IPS DF 6.9 (cell line): ENCODE data around the gene SUPT5H.

ENCODE experiments used
- DNase-seq: peaks from one replicate; pipeline ENCODE4 v3.0.0-alpha.2; 2013; ENCODE audit warnings: low read depth, low spot score
- H3K27ac ChIP-seq: one replicate; pipeline ENCODE4 v1.5.1; 2013; ENCODE audit warnings: low read length, control low read depth
- H3K27me3 ChIP-seq: 2 replicates; pipeline ENCODE4 v1.6.1; 2013; ENCODE audit warnings: mild to moderate bottlenecking, low read length; ENCODE audit not compliant: control insufficient read depth, insufficient read depth
- H3K36me3 ChIP-seq: 2 replicates; pipeline ENCODE4 v1.6.1; 2013; ENCODE audit warnings: low read length; ENCODE audit not compliant: control insufficient read depth, insufficient read depth
- H3K4me1 ChIP-seq: 2 replicates; pipeline ENCODE4 v1.6.1; 2013; ENCODE audit warnings: low read length; ENCODE audit not compliant: control insufficient read depth, insufficient read depth
- H3K4me3 ChIP-seq: 2 replicates; pipeline ENCODE4 v1.5.1; 2013; ENCODE audit warnings: mild to moderate bottlenecking, low read length
- H3K9me3 ChIP-seq: 2 replicates; pipeline ENCODE4 v1.6.1; 2013; ENCODE audit warnings: low read length, inconsistent platforms; ENCODE audit not compliant: control insufficient read depth, insufficient read depth
- WGBS: extraction: QIAGEN DNeasy Blood & Tissue Kit; methylation state at CpG from one replicate; pipeline ENCODE4 v1.1.7; 2013; ENCODE audit warnings: mixed read lengths, missing lambda C conversion rate; ENCODE audit not compliant: insufficient read length, insufficient coverage; 5-methylcytosine and 5-hydroxymethylcytosine counted together

The SUPT5H gene

DNA sequence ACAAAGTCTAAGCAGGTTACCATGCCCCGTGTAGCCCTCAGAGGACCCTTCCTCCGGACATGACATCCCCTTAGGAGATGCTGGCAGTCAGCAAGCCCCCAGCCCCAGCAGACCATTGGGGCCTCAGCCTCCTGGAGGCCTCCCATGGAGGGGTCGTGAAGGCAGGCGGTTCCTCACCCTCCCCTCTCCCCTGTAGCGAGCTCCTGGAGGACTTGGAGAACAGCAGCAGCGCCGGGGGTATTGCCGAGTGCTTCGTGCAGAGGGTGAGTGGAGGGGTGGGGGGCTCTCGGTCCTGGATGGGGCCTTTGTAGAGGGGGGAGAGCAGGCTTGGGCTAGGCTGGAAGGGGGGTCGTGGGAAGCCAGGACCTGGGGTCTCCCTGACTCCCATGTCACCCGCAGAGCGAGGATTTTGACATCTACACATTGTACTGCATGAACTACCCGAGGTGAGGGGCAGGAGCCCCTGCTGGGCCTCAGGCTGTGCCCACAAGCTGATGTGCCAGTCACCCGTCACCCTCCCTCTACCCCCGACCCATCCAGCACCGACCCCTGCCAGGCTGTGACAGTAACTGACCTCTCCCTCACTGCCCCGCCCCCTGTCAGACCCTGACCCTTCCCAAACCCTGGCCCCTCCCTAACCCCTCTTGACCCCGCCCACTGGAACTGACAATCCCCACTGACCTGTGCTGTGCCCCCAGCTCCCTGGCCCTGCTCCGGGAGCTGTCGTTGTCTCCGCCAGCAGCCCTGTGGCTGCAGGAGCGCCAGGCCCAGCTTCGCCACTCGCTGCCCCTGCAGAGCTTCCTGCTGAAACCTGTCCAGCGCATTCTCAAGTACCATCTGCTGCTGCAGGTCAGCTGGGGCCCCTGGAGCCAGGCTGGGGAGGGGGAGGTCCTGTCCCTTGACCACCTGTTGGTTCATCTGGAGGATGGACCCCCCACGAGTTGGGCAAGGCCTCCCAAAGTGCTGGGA lies 28.9 kb upstream of the SUPT5H start:
- Histone ChIP-seq H3K27me3 (no peaks in the 10 kb centered on the region), H3K4me3 (no peak overlapping the region), H3K4me1 (peaks cover 4% of the 10 kb centered on the region), H3K9me3 (no peaks in the 10 kb centered on the region), H3K27ac (no peak overlapping the region), H3K36me3 (peaks cover 17% of the 10 kb centered on the region)
- no peak for DNase-seq
- no CpG with 5 or more reads among the region's 27 CpGs for WGBS

DNA sequence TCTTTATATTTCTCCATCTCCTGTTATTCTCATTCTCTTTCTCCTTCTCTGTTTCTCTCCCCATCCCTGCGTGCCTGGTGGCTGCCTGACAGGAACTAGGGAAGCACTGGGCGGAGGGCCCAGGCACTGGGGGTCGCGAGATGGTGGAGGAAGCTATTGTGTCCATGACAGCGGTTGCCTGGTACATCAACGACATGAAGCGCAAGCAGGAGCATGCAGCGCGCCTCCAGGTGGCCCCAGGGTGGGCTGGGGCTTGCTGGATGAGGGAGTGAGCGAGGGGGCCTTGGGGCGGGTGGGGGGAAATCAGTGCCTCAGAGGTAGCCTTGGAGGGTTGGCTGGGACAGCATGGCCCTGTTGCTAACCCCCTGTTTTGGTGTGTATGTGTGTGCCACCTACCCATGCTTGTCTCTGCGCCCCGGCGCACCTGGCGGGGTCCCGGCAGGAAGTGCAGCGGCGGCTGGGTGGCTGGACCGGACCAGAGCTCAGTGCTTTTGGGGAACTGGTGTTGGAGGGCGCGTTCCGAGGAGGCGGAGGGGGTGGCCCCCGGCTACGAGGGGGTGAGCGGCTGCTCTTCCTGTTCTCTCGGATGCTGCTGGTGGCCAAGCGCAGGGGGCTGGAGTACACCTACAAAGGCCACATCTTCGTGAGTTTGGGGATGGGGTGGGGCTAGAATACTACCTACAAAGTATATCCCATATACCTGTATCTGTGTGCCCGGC lies 27.8 kb upstream of the SUPT5H start:
- H3K4me1 ChIP-seq: peaks cover 4% of the 10 kb centered on the region
- H3K9me3 ChIP-seq: no peaks in the 10 kb centered on the region
- no peak for DNase-seq
- H3K36me3 ChIP-seq: peaks cover 23% of the 10 kb centered on the region
- H3K27ac ChIP-seq: no peak overlapping the region
- WGBS: no CpG with 5 or more reads among the region's 30 CpGs
- H3K27me3 ChIP-seq: no peaks in the 10 kb centered on the region
- no peak overlapping the region for H3K4me3 ChIP-seq

DNA sequence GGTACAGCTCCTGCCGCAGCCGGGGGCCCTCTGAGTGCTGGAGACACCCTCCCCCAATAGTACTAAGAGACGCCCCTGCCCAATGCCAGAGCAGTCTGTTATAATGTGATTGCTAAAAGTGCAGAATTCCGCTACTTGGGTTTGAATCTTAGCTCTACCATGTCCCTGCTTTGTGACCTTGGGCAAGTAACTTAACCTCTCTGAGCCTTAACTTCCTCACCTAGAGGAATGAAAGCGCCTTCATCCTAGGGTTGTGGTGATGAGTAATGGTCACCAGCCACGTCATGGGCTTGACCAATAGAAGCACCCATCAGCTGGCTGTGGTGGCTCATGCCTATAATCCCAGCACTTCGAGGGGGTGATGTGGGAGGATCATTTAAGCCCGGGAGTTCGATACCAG lies 26.4 kb upstream of the SUPT5H start:
- Histone ChIP-seq H3K9me3 (no peaks in the 10 kb centered on the region), H3K36me3 (peaks cover 35% of the 10 kb centered on the region), H3K4me3 (no peak overlapping the region), H3K4me1 (peaks cover 4% of the 10 kb centered on the region), H3K27me3 (no peaks in the 10 kb centered on the region), H3K27ac (no peak overlapping the region)
- no peak for DNase-seq
- no CpG with 5 or more reads among the region's 9 CpGs for WGBS

DNA sequence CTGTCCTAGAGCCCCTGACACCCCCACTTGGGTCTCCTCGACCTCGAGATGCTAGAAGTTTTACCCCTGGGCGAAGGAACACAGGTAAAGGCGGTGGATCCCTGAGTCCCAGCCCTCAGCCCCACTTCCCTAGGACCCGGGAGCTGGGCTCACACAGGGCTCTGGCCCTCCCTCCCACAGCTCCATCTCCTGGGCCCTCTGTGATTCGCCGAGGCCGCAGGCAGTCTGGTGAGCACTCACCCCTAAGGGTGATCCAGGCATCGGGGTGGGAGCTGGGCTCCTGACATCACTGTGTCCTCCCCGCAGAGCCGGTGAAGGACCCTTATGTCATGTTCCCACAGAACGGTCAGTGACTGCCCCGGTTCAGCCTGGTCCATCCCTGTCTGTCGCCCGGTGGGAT lies 24.6 kb upstream of the SUPT5H start:
- DNase-seq: no peak
- Histone ChIP-seq H3K36me3 (peaks cover 44% of the 10 kb centered on the region), H3K4me3 (no peak overlapping the region), H3K27ac (no peak overlapping the region), H3K4me1 (no peaks in the 10 kb centered on the region), H3K9me3 (no peaks in the 10 kb centered on the region), H3K27me3 (no peaks in the 10 kb centered on the region)
- WGBS: no CpG with 5 or more reads among the region's 15 CpGs

DNA sequence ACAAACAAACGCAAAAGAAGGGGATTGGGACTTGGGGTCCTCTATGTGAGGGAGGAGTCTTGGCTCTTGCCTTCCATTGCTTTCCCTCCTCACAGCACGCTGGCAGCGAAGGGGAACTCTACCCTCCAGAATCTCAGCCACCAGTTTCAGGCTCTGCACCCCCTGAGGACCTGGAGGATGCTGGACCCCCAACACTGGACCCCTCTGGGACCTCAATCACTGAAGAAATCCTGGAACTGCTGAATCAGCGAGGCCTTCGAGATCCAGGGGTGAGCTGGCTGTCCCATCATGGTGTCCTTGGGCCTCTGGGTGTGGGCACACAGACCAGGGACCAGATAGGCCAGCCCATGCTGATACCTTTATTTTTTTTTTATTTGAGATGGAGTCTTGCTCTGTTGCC lies 23.4 kb upstream of the SUPT5H start:
- H3K4me1 ChIP-seq: no peaks in the 10 kb centered on the region
- no peak for DNase-seq
- no peaks in the 10 kb centered on the region for H3K27me3 ChIP-seq
- H3K27ac ChIP-seq: no peak overlapping the region
- H3K36me3 ChIP-seq: peaks cover 41% of the 10 kb centered on the region
- H3K4me3 ChIP-seq: no peak overlapping the region
- no CpG with 5 or more reads among the region's 5 CpGs for WGBS
- no peaks in the 10 kb centered on the region for H3K9me3 ChIP-seq

DNA sequence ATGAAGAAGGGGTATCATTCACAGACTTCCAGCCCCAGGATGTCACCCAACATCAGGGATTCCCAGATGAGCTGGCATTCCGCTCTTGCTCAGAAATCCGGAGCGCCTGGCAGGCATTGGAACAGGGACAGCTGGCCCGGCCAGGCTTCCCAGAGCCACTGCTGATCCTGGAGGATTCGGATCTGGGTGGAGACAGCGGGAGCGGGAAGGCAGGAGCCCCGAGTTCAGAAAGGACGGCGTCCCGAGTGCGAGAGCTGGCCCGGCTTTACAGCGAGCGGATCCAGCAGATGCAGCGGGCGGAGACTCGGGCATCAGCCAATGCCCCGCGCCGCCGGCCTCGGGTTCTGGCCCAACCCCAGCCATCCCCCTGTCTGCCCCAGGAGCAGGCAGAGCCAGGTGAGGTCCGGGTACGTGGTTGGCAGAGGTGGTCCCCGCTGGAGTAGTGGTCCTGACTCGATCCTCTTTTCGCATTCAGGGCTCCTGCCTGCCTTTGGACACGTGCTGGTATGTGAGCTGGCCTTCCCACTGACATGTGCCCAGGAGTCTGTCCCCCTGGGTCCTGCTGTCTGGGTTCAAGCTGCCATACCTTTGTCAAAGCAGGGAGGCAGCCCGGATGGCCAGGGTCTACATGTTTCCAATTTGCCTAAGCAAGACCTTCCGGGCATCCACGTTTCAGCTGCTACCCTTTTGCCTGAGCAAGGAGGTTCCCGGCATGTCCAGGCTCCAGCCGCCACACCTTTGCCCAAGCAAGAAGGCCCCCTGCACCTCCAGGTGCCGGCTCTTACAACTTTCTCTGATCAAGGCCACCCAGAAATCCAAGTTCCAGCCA lies 21.9 kb upstream of the SUPT5H start:
- Histone ChIP-seq H3K4me1 (peaks cover 2% of the 10 kb centered on the region; the same call in 1 of the 2 replicates), H3K9me3 (no peaks in the 10 kb centered on the region), H3K36me3 (peaks cover 37% of the 10 kb centered on the region), H3K27me3 (no peaks in the 10 kb centered on the region), H3K27ac (no peak overlapping the region), H3K4me3 (no peak overlapping the region)
- WGBS: no CpG with 5 or more reads among the region's 35 CpGs
- DNase-seq: no peak

DNA sequence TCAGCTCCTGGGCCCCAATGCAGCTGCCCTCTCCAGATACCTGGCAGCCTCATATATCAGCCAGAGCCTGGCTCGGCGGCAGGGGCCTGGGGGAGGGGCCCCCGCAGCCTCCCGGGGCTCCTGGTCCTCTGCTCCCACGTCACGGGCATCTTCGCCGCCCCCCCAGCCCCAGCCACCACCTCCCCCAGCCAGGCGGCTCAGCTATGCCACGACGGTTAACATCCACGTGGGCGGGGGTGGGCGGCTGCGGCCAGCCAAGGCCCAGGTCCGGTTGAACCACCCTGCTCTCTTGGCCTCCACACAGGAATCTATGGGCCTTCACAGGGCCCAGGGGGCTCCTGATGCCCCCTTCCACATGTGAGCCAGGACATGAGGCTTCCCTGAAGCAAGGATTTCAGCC lies 20.4 kb upstream of the SUPT5H start:
- H3K27ac ChIP-seq: no peak overlapping the region

DNA sequence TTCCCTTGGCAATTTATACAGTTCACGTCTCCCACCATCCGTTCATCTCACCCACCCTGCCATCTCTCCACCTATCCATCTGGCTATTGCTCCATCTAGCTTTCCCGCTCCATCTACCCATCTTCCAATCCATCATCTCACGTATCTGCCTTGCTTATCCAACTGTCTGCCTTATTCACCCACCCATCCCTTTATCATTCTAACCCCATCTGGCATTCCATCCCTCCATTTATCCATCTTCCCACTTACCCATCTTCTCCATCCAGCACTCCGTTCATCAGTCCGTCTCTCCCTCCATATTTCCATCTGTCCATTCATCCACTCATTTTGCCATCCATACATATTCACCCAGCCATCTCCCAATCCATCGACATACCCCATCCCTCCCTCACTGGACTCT lies 19.6 kb upstream of the SUPT5H start:
- Histone ChIP-seq H3K27ac (no peak overlapping the region), H3K4me1 (peaks cover 6% of the 10 kb centered on the region; the same call in 1 of the 2 replicates), H3K36me3 (peaks cover 30% of the 10 kb centered on the region), H3K9me3 (no peaks in the 10 kb centered on the region), H3K4me3 (no peak overlapping the region), H3K27me3 (no peaks in the 10 kb centered on the region)
- DNase-seq: no peak
- WGBS: 100% methylated on average over 5 of the region's 7 CpGs

More for the DNA sequence above, 20.4 kb upstream of the SUPT5H start:
- DNase-seq: no peak
- H3K27me3 ChIP-seq: no peaks in the 10 kb centered on the region
- H3K4me3 ChIP-seq: no peak overlapping the region
- WGBS: no CpG with 5 or more reads among the region's 16 CpGs
- H3K9me3 ChIP-seq: no peaks in the 10 kb centered on the region
- H3K36me3 ChIP-seq: peaks cover 30% of the 10 kb centered on the region
- H3K4me1 ChIP-seq: peaks cover 6% of the 10 kb centered on the region; the same call in 1 of the 2 replicates

DNA sequence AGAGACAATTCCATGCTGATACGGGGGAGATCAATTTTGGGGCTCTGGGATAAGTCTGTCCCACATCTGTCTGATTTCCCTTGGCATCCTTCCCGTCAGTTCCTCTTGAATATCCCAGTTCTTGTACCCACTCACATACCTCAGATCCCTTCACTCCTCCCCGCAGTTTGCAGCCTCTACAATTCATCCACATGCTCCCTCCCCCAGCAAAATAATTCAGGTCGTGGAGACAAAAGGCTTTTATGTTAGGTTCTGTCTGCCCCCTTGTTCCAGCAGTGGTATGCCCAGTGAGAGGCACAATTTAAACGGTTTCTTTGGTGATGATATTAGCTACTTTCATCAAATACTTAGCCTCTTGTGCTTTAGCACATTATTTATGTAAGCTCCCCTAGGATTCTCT lies 19.2 kb upstream of the SUPT5H start:
- peaks cover 6% of the 10 kb centered on the region; the same call in 1 of the 2 replicates for H3K4me1 ChIP-seq
- no peak overlapping the region for H3K27ac ChIP-seq
- H3K4me3 ChIP-seq: no peak overlapping the region
- no peaks in the 10 kb centered on the region for H3K9me3 ChIP-seq
- no CpG with 5 or more reads among the region's 5 CpGs for WGBS
- no peaks in the 10 kb centered on the region for H3K27me3 ChIP-seq
- DNase-seq: no peak
- peaks cover 27% of the 10 kb centered on the region for H3K36me3 ChIP-seq

DNA sequence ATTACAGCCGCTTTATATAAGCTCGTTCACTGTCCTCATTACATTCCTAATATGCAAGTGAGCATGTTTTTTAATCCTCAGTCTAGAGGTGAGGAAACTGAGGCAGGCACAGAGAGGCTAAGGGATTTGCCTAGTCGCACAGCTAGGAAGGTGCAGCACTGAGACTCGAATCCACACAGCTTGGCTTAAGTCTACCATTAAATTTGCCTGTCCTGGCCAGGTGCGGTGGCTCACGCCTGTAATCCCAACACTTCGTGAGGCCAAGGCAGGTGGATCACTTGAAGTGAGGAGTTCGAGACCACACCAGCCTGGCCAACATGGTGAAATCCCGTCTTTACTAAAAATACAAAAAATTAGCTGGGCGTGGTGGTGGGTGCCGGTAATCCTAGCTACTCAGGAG lies 17.7 kb upstream of the SUPT5H start:
- no peaks in the 10 kb centered on the region for H3K27me3 ChIP-seq
- H3K9me3 ChIP-seq: no peaks in the 10 kb centered on the region
- H3K36me3 ChIP-seq: peaks cover 24% of the 10 kb centered on the region
- H3K27ac ChIP-seq: no peak overlapping the region
- DNase-seq: no peak
- H3K4me1 ChIP-seq: peaks cover 6% of the 10 kb centered on the region; the same call in 1 of the 2 replicates
- H3K4me3 ChIP-seq: no peak overlapping the region
- WGBS: no CpG with 5 or more reads among the region's 11 CpGs
